Psoas muscle (tissue), 8 donors: ENCODE measurements around the gene TADA2B. TPM values are rescaled to one million over a fixed set of nuclear protein-coding genes. Genes with fewer than 3 reads are reported as not detected.

ENCODE experiments used
- ATAC-seq, 4 donors: fragments of 200-7000 bp; cut with Tn5 transposase; one replicate each; pipeline ENCODE4 v1.9.1; 2020; ENCODE audit warnings: moderate library complexity in 3 of 4, mild to moderate bottlenecking in 2 of 4
- DNase-seq, 2 donors: peaks; one replicate each; pipeline ENCODE4 v3.0.0-alpha.2; 2020
- H3K27ac ChIP-seq: fragments of 200-600 bp; one replicate; pipeline ENCODE4 v1.8.0; 2022
- H3K27me3 ChIP-seq, 3 donors: fragments of 200-600 bp in 1 of 3; one replicate each; pipeline versions ENCODE4 v1.6.1 to v1.8.0; 2013 to 2022; ENCODE audit warnings: low read length in 2 of 3, mild to moderate bottlenecking in 2 of 3, moderate library complexity in 1 of 3; ENCODE audit not compliant: insufficient read depth in 3 of 3
- H3K36me3 ChIP-seq, 2 donors: fragments of 200-600 bp in 1 of 2; one replicate each; pipeline versions ENCODE4 v1.6.1 to v1.8.0; 2013 to 2022; ENCODE audit warnings: low read depth in 1 of 2, mild to moderate bottlenecking in 1 of 2, moderate library complexity in 1 of 2; ENCODE audit not compliant: insufficient read depth in 1 of 2
- H3K4me1 ChIP-seq: fragments of 200-600 bp; one replicate; pipeline ENCODE4 v1.8.0; 2022
- H3K4me3 ChIP-seq: fragments of 200-600 bp; one replicate; pipeline ENCODE4 v1.8.0; 2022; ENCODE audit warnings: mild to moderate bottlenecking
- H3K9me3 ChIP-seq: fragments of 200-600 bp; one replicate; pipeline ENCODE4 v1.8.0; 2022
- WGBS, 3 donors: extraction: QIAGEN DNeasy Blood & Tissue Kit; methylation state at CpG; one replicate each; pipeline versions ENCODE4 v1.1.6 to v1.1.7; 2013; 5-methylcytosine and 5-hydroxymethylcytosine counted together
- intact Hi-C, 2 donors: fragments of 100-400 bp; cut with DNase I; formaldehyde crosslinking; loops; one replicate each; pipeline versions ENCODE4 v1.11.0 to v1.14.2; 2022
- polyA plus RNA-seq, 3 donors: library from polyadenylated mRNA; stranded (reverse); fragments of 200-250 nt; gene quantifications; one replicate each; pipeline ENCODE4 v1.2.3, GENCODE V29; 2013
- total RNA-seq, 4 donors: library from RNA; stranded (reverse); fragmentation: NEBNext Ultra II Directional in 2 of 4; extraction: Animal tissue kit (Norgen Biotek cat#: 25700) in 2 of 4; gene quantifications; one replicate each; pipeline versions ENCODE4 v1.2.1 to v1.2.4, GENCODE V29; 2021 to 2023
- TF ChIP-seq, protein P1 (sequence below): fragments of 200-600 bp; IDR thresholded peaks from one replicate; pipeline ENCODE4 v1.8.0; 2022; ENCODE audit warnings: antibody characterized with exemption
- donor health status: healthy with polysubstance abuse.
- donor health status: DM: no; HTN: no; CAD: no; lungs with moderate emphysema.
- donor health status: Bipolar disorder and iron deficiency.
- donor health status: healthy.
- donor health status: DM: yes; HTN: yes; CAD: no.
- donor health status: DM: no; HTN: no; CAD: no.
- donor health status: DM: no; HTN: no; CAD: no.
- donor health status: DM: yes; HTN: yes; CAD: no.

Gene TADA2B
- total and polyA plus RNA-seq, 7 donors: 21.0 to 70.3 (median 47.0) TPM

DNA sequence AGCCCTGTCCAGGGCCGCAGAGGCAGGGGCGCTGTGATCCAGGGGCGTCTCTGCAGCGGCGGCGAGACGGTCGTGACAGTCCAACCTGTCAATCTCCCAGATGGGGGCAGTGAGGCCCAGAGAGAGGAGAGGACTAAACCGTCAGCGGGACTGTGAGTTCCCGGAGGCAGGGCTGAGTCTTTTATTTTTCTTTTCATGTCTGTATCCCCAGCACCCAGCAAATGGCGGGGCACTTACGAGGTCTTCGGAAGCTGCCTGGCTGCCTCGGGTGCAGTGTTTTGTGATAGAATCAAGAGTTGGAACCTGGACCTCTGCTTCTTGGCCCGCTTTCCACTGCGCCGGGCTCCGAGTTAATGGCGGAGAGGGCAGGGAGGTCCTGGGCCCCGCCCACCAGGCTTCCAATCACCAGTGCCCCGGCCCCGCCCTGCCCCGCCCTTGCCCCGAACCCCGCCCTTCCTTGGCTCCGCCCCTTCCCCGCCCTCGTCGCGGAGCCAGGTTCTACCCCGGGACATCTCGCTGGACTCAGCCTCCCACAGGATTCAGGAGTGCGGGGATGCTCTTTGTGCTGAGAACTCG is 59.9 kb downstream of the TADA2B start:
- Histone ChIP-seq H3K4me3 (peak overlapping the region; percentile 89), H3K9me3 (no peaks in the 10 kb centered on the region), H3K36me3 (no peaks in the 10 kb centered on the region), H3K27ac (peak overlapping the region; percentile 91), H3K27me3 (no peaks in the 10 kb centered on the region), H3K4me1 (peaks cover 20% of the 10 kb centered on the region)
- DNase-seq: peak; percentile 93 to 96
- intact Hi-C loops: no loop called here
- TF ChIP-seq, protein P1, sequence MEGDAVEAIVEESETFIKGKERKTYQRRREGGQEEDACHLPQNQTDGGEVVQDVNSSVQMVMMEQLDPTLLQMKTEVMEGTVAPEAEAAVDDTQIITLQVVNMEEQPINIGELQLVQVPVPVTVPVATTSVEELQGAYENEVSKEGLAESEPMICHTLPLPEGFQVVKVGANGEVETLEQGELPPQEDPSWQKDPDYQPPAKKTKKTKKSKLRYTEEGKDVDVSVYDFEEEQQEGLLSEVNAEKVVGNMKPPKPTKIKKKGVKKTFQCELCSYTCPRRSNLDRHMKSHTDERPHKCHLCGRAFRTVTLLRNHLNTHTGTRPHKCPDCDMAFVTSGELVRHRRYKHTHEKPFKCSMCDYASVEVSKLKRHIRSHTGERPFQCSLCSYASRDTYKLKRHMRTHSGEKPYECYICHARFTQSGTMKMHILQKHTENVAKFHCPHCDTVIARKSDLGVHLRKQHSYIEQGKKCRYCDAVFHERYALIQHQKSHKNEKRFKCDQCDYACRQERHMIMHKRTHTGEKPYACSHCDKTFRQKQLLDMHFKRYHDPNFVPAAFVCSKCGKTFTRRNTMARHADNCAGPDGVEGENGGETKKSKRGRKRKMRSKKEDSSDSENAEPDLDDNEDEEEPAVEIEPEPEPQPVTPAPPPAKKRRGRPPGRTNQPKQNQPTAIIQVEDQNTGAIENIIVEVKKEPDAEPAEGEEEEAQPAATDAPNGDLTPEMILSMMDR: no peak
- peak; percentile 93 to 96 (median 94) for ATAC-seq
- 0% methylated on average over 31 to 35 of the region's 35 CpGs for WGBS, 3 donors

DNA sequence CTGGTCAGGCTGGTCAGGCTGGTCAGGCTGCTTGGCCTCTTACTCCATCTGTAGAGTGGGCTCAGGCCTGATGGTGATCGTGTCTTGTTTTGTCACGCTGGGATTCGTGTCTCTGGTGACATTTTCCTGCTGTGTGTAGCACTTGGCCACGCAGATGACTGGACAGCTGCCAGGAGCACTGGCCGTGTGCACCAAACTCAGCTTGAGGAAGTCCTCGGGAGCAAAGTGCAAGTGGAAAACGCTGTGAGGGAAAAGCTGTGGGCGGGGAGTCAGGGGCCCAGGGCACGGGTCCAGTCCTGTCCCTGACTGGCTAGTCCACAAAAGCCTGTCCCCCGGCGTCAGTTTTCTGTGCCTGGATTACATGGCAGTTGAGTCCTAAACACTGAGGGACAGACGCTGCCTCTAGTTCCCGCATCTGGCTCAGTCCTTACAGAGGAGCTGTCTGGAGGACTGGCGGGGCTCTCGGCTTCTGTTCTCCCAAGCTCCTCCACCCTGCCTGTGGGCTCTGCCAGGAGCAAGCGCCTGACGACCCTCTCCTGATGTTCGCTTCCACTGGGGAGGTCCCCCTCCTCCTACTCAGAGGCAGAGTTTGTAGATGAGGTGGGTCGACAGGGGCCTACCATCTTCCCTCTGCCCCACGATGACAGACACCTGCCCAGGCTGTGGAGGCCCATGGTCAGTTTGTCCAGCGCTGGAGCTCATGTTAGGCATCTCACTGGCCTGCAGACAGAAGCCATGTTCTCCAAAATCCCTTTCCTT is 60.6 kb downstream of the TADA2B start:
- peak in 3 of 4 donors; percentile 2 to 11 (median 4) for ATAC-seq
- WGBS, 3 donors: 26 to 28% (median 28%) methylated on average over 21 of the region's 21 CpGs
- H3K4me1 ChIP-seq: peaks cover 20% of the 10 kb centered on the region
- peak overlapping the region; percentile 91 for H3K27ac ChIP-seq
- DNase-seq: peak; percentile 76 to 85
- no peaks in the 10 kb centered on the region for H3K36me3 ChIP-seq
- no peaks in the 10 kb centered on the region for H3K9me3 ChIP-seq
- H3K4me3 ChIP-seq: peak overlapping the region; percentile 89
- intact Hi-C loops: no loop called here
- H3K27me3 ChIP-seq: no peaks in the 10 kb centered on the region
- TF ChIP-seq, protein P1: no peak

GRCh38 chr4:7104366-7105031 is 61.3 kb downstream of the TADA2B start:
- 83 to 91% (median 86%) methylated on average over 7 of the region's 7 CpGs for WGBS, 3 donors
- Histone ChIP-seq H3K4me3 (no peak overlapping the region), H3K27ac (no peak overlapping the region), H3K9me3 (no peaks in the 10 kb centered on the region), H3K4me1 (peaks cover 20% of the 10 kb centered on the region), H3K27me3 (no peaks in the 10 kb centered on the region), H3K36me3 (no peaks in the 10 kb centered on the region)
- DNase-seq (peak in 1 of 2 donors; percentile 46), ATAC-seq (no peak)
- intact Hi-C loops: no loop called here
- TF ChIP-seq, protein P1: no peak

- no peaks in the 10 kb centered on the region for H3K27me3 ChIP-seq
- TF ChIP-seq, protein P1: no peak
- no peaks in the 10 kb centered on the region for H3K36me3 ChIP-seq
- peaks cover 20% of the 10 kb centered on the region for H3K4me1 ChIP-seq
- no peaks in the 10 kb centered on the region for H3K9me3 ChIP-seq
- no peak for ATAC-seq
- no peak overlapping the region for H3K27ac ChIP-seq
- WGBS, 3 donors: 53 to 65% (median 61%) methylated on average over 15 of the region's 15 CpGs
- peak in 1 of 2 donors; percentile 52 for DNase-seq
- intact Hi-C loops: no loop called here
- no peak overlapping the region for H3K4me3 ChIP-seq
Observed at GRCh38 chr4:7105276-7105675, 62.1 kb downstream of the TADA2B start.
